Kidney (tissue), 14 donors: Measurements from ENCODE around the gene LRBA. TPM values are rescaled to one million over a fixed set of nuclear protein-coding genes. Genes with fewer than 3 reads are reported as not detected.

Source experiments
- DNase-seq, 5 donors: peaks; one replicate each; pipeline ENCODE4 v3.0.0-alpha.2; 2013 to 2020
- FAIRE-seq: peaks from 2 replicates; lab custom pipeline; 2012; peaks lifted over from hg19 to GRCh38; lab: Jason Lieb, UNC
- H3K27ac ChIP-seq, 2 donors: one replicate each; pipeline ENCODE4 v1.7.0; 2013; ENCODE audit warnings: low read depth in 2 of 2, low read length in 2 of 2, inconsistent platforms in 1 of 2
- H3K27me3 ChIP-seq: one replicate; pipeline ENCODE4 v1.7.1; 2013; ENCODE audit warnings: low read length, inconsistent platforms; ENCODE audit not compliant: control insufficient read depth, insufficient read depth
- H3K36me3 ChIP-seq, 3 donors: one replicate each; pipeline versions ENCODE4 v1.7.0 to v1.7.1; 2013; ENCODE audit warnings: low read length in 3 of 3, control low read depth in 1 of 3, inconsistent platforms in 1 of 3; ENCODE audit not compliant: insufficient read depth in 3 of 3, control insufficient read depth in 2 of 3
- H3K4me1 ChIP-seq, 3 donors: one replicate each; pipeline versions ENCODE4 v1.7.0 to v1.7.1; 2013; ENCODE audit warnings: low read length in 3 of 3, inconsistent platforms in 1 of 3, low read depth in 1 of 3; ENCODE audit not compliant: control insufficient read depth in 2 of 3, insufficient read depth in 2 of 3
- H3K4me3 ChIP-seq, 3 donors: one replicate each; pipeline versions ENCODE4 v1.7.0 to v1.8.1; 2013; ENCODE audit warnings: low read length in 3 of 3, control low read depth in 1 of 3, inconsistent platforms in 1 of 3
- H3K9ac ChIP-seq, 3 donors: one replicate each; pipeline versions ENCODE4 v1.7.0 to v1.7.1; 2013; ENCODE audit warnings: low read length in 3 of 3, control low read depth in 1 of 3, inconsistent platforms in 1 of 3
- H3K9me3 ChIP-seq, 3 donors: one replicate each; pipeline versions ENCODE4 v1.7.0 to v1.7.1; 2013; ENCODE audit warnings: low read length in 3 of 3, control low read depth in 1 of 3, inconsistent platforms in 1 of 3; ENCODE audit not compliant: control insufficient read depth in 2 of 3, insufficient read depth in 1 of 3
- CTCF ChIP-seq: IDR thresholded peaks from 3 replicates; pipeline ENCODE4 v1.5.1; 2012; ENCODE audit warnings: mild to moderate bottlenecking, moderate library complexity, borderline replicate concordance; ENCODE audit not compliant: insufficient read depth; ENCODE audit errors: extremely low read depth
- intact Hi-C: fragments of 100-400 bp; cut with DNase I; formaldehyde crosslinking; loops from one replicate; pipeline ENCODE4 v1.11.1; 2022
- polyA plus RNA-seq: library from polyadenylated mRNA; stranded (reverse); fragments of 350-450 nt; fragmentation: Illumina TruSeq; extraction: RNeasy Lipid Tissue Mini Kit (QIAGEN cat#74804); gene quantifications from one replicate; pipeline ENCODE4 v1.2.3, GENCODE V29; 2014; ENCODE audit warnings: low read depth, low replicate concordance; ENCODE audit not compliant: insufficient read depth
- total RNA-seq: library from RNA; stranded (reverse); fragmentation: NEBNext Ultra II Directional; extraction: Animal tissue kit (Norgen Biotek cat#: 25700); gene quantifications from one replicate; pipeline ENCODE4 v1.2.1, GENCODE V29; 2021
- donor health status: control.
- donor health status: control.
- donor health status: control.
- donor health status: control.
- donor health status: control.
- donor health status: DM: yes; HTN: yes; CAD: no.
- donor health status: Normal renal cell carcinoma (clear cell type).

LRBA gene
- total and polyA plus RNA-seq, 2 donors from 2014 or later, result 20.3 to 76.7 TPM

DNA sequence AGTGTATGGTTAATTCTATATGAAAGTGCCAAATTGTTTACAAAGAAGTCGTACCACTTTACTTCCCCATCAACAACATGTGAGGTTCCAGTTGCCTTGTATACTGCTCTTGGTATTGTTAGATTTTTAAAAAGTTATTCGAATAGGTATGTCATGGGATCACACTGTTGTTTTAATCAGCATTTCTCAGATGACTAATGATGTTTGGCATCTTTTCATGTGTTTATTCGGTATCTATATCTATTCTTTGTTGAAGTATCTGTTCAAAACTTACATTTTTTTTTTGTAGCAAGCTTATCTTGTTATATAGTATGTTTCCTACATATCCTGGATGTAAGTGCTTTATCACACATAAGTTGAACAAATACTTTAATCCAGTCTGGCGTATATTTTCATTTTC lies 532.5 kb downstream of the LRBA start:
- DNase-seq (no peak), FAIRE-seq (no peak)
- H3K36me3 ChIP-seq, result no peaks in the 10 kb centered on the region
- TF ChIP-seq CTCF, result no peak
- intact Hi-C loops, result no loop called here
- H3K9me3 ChIP-seq, result no peaks in the 10 kb centered on the region
- H3K27ac ChIP-seq, result no peak overlapping the region
- no peaks in the 10 kb centered on the region for H3K27me3 ChIP-seq
- no peaks in the 10 kb centered on the region for H3K4me1 ChIP-seq
- H3K4me3 ChIP-seq, result no peak overlapping the region
- H3K9ac ChIP-seq, result no peak overlapping the region

DNA sequence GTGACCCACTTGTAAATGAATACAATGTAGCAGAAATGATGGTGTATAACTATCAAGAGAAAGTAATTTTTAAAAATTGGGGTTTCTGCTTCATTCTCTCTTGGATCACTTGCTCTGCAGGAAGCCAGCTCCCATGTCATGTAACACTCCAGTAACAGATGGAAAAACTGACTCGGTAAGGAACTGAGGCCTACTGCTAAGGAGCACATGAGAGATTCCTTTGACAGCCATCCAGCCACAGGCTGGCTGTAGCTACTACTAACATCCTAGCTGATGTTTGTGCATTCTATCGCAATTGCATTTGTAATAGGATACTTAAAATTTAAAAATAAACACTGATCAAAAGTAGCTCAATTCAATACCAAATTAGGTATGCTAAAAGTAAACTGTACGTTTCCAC lies 535.4 kb downstream of the LRBA start:
- DNase-seq, result no peak
- H3K36me3 ChIP-seq, result no peaks in the 10 kb centered on the region
- FAIRE-seq, result no peak
- H3K9me3 ChIP-seq, result no peaks in the 10 kb centered on the region
- intact Hi-C loops, result no loop called here
- TF ChIP-seq CTCF, result no peak
- H3K4me3 ChIP-seq, result no peak overlapping the region
- H3K27me3 ChIP-seq, result no peaks in the 10 kb centered on the region
- no peaks in the 10 kb centered on the region for H3K4me1 ChIP-seq
- no peak overlapping the region for H3K27ac ChIP-seq
- H3K9ac ChIP-seq, result no peak overlapping the region

- no peak for FAIRE-seq
- Histone ChIP-seq H3K9ac (no peak overlapping the region), H3K4me3 (no peak overlapping the region), H3K36me3 (no peaks in the 10 kb centered on the region), H3K27ac (no peak overlapping the region), H3K27me3 (no peaks in the 10 kb centered on the region), H3K9me3 (no peaks in the 10 kb centered on the region), H3K4me1 (no peaks in the 10 kb centered on the region)
- no peak for DNase-seq
- intact Hi-C loops, result no loop called here
- no peak for TF ChIP-seq CTCF
Observed at GRCh38 chr4:150477869-150478268, 537.2 kb downstream of the LRBA start.

DNA sequence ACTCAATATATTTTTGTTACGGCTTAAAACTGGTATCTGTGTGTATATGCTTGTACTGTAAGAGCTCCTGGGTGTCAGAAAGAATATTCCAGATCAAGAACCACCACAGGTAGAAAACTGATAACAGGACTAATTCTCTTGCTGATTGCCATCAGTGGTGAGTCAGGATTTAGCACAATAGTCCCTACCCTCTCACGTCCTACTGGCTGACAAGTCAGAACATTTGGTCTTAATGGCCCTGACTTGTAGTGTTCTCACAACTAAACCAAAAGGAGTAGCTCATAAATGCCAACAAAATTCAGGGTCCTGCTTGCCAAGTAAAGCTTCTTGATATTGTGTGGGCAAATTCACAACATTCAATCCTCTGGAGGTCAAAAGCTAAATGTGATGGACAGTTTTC lies 538.3 kb downstream of the LRBA start:
- DNase-seq (no peak), FAIRE-seq (no peak)
- no peaks in the 10 kb centered on the region for H3K4me1 ChIP-seq
- no peak overlapping the region for H3K9ac ChIP-seq
- no peaks in the 10 kb centered on the region for H3K27me3 ChIP-seq
- TF ChIP-seq CTCF, result no peak
- intact Hi-C loops, result no loop called here
- no peak overlapping the region for H3K4me3 ChIP-seq
- H3K27ac ChIP-seq, result no peak overlapping the region
- no peaks in the 10 kb centered on the region for H3K9me3 ChIP-seq
- no peaks in the 10 kb centered on the region for H3K36me3 ChIP-seq
